ENCODE measurements around the gene PIGQ. TPM values are rescaled to one million over a fixed set of nuclear protein-coding genes. Genes with fewer than 3 reads are reported as not detected.

The PIGQ gene
- total RNA-seq, 1 donor from 2014 or later = 86.7 TPM

DNA sequence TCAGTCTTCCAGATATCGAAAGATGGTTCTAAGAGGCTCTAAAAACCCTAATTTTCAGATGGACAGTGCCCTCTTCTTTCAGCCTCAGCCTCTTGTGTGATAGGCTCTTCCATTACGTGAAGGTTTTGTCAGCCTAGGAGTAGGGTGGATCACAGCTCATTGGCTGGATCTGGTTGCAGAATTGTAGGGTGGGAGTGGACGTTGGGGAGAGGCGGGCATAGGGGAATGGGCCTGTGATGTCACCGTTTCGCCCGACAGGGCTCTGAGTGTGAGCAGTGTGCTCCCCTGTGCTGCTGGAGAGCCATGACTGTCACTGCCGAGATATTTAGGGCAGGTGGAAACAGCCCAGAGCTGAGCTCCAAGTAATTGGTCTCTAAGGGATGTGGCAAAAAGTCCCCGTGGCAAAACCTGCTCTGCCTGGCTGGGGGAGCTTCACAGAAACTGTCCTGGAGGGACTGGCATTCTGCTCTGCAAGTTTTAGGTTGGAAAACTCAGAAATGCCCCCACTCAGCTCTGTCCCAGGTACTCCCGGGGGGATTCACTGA is 54.8 kb downstream of the PIGQ start:
- no peak overlapping the region for H3K4me3 Mint-ChIP-seq
- no peak for TF ChIP-seq CTCF (IDR thresholded peaks at IDR 0.05; ENCODE audit: unreplicated experiment)
- DNase-seq (ENCODE audit: low spot score in 2 of 2, unreplicated experiment in 2 of 2) = no peak
- no peaks in the 10 kb centered on the region for H3K9me3 Mint-ChIP-seq
- peaks cover 10% of the 10 kb centered on the region for H3K4me1 Mint-ChIP-seq
- no peaks in the 10 kb centered on the region for H3K36me3 Mint-ChIP-seq
- H3K27ac Mint-ChIP-seq = no peak overlapping the region
- H3K27me3 Mint-ChIP-seq (ENCODE audit: low read depth) = no peaks in the 10 kb centered on the region

GRCh38 chr16:625117-625976 is 55.6 kb downstream of the PIGQ start:
- DNase-seq (ENCODE audit: low spot score in 2 of 2, unreplicated experiment in 2 of 2) = no peak
- H3K36me3 Mint-ChIP-seq = no peaks in the 10 kb centered on the region
- no peak for TF ChIP-seq CTCF (IDR thresholded peaks at IDR 0.05; ENCODE audit: unreplicated experiment)
- no peaks in the 10 kb centered on the region for H3K9me3 Mint-ChIP-seq
- H3K27me3 Mint-ChIP-seq (ENCODE audit: low read depth) = no peaks in the 10 kb centered on the region
- no peak overlapping the region for H3K4me3 Mint-ChIP-seq
- no peak overlapping the region for H3K27ac Mint-ChIP-seq
- peaks cover 13% of the 10 kb centered on the region for H3K4me1 Mint-ChIP-seq

- no peak for TF ChIP-seq CTCF (IDR thresholded peaks at IDR 0.05; ENCODE audit: unreplicated experiment)
- no peak for DNase-seq (ENCODE audit: low spot score in 2 of 2, unreplicated experiment in 2 of 2)
- Mint-ChIP-seq H3K4me3 (no peak overlapping the region), H3K36me3 (no peaks in the 10 kb centered on the region), H3K4me1 (peaks cover 13% of the 10 kb centered on the region), H3K27ac (no peak overlapping the region), H3K9me3 (no peaks in the 10 kb centered on the region), H3K27me3 (ENCODE audit: low read depth) (no peaks in the 10 kb centered on the region)
Measured at GRCh38 chr16:625977-626765, 56.4 kb downstream of the PIGQ start.

DNA sequence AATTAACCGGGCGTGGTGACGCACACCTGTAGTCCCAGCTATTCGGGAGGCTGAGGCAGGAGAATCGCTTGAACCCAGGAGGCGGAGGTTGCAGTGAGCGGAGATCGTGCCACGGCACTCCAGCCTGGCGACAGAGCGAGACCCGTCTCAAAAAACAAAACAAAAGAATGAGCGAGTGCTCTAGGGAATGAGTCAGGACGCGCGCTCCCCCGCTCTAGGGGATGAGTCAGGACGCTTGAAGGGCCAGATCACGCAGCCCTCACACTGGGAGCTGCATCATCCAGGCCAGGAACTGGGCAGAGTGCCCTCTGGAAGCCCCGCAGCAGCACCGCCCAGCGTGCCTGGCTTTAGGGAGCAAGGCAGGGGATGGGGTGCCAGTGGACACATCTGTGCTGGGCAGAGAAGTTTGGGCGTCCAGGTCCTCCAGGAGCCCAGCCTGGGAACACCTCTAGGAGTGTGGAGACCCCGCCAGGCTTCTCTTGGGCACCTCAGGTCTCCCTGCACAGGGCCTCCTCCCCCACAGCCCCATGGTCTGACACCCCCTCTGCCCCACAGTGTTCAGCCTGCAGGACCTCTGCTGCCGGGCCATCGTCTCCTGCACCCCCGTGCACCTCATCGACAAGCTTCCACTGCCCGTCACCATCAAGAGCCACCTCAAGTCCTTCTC is 57.2 kb downstream of the PIGQ start:
- no peak overlapping the region for H3K4me3 Mint-ChIP-seq
- H3K9me3 Mint-ChIP-seq = no peaks in the 10 kb centered on the region
- no peak for TF ChIP-seq CTCF (IDR thresholded peaks at IDR 0.05; ENCODE audit: unreplicated experiment)
- no peak overlapping the region for H3K27ac Mint-ChIP-seq
- no peak for DNase-seq (ENCODE audit: low spot score in 2 of 2, unreplicated experiment in 2 of 2)
- H3K27me3 Mint-ChIP-seq (ENCODE audit: low read depth) = no peaks in the 10 kb centered on the region
- H3K36me3 Mint-ChIP-seq = no peaks in the 10 kb centered on the region
- peaks cover 8% of the 10 kb centered on the region for H3K4me1 Mint-ChIP-seq

- peak in 1 of 2 experiments; percentile 27 for DNase-seq (ENCODE audit: low spot score in 2 of 2, unreplicated experiment in 2 of 2)
- Mint-ChIP-seq H3K27me3 (ENCODE audit: low read depth) (no peaks in the 10 kb centered on the region), H3K4me1 (peaks cover 5% of the 10 kb centered on the region), H3K9me3 (no peaks in the 10 kb centered on the region), H3K4me3 (no peak overlapping the region), H3K27ac (no peak overlapping the region), H3K36me3 (no peaks in the 10 kb centered on the region)
- TF ChIP-seq CTCF (IDR thresholded peaks at IDR 0.05; ENCODE audit: unreplicated experiment) = no peak
Measured at GRCh38 chr16:627454-628239, 57.9 kb downstream of the PIGQ start.

Data from mesothelial cell of epicardium (in vitro differentiated cells).